ENCODE results near the gene ANAPC13. TPM values are rescaled to one million over a fixed set of nuclear protein-coding genes. Genes with fewer than 3 reads are reported as not detected.

Gene ANAPC13
- total RNA-seq, 2 experiments from 2014 or later: 12.9 to 16.8 TPM

DNA sequence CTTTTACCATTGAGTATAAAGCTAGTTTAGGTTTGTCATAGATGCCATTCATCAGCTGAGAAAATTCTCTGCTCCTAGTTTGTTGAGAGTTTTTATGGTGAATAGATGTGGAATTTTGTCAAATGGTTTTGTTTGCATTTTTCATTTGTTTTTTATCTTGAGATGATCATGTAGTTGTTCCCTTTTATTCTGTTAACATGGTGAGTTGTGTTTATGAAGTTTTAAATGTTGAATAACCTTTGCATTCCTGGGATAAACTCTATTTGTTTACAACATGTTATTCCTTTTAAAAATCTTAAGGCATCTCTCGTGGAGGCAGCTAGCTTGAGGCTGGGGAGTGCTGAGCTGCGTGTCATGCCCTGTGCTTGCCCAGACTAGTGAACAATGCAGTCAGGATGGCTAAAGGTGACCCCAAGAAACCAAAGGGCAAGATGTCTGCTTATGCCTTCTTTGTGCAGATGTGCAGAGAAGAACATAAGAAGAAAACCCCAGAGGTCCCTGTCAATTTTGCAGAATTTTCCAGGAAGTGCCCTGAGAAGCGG is 48.5 kb downstream of the ANAPC13 start:
- ChIA-PET CTCF (interaction anchor here (1.8 kb wide), 1 partner anchor 224 kb away, joined by 4 read pairs; no protein-coding TSS in a partner anchor), POLR2A (no interaction called here)
- Mint-ChIP-seq H3K9me3 (no peaks in the 10 kb centered on the region), H3K4me1 (ENCODE audit: low read depth) (no peaks in the 10 kb centered on the region), H3K27me3 (peaks cover 20% of the 10 kb centered on the region), H3K36me3 (ENCODE audit: low read depth) (no peaks in the 10 kb centered on the region), H3K4me3 (no peak overlapping the region), H3K27ac (no peak overlapping the region)
- DNase-seq (no peak), ATAC-seq (ENCODE audit: poor library complexity) (no peak)
- H3K27ac ChIP-seq (ENCODE audit: low read depth in 1 of 2, low read length in 2 of 2): no peak overlapping the region
- TF ChIP-seq, protein P1, sequence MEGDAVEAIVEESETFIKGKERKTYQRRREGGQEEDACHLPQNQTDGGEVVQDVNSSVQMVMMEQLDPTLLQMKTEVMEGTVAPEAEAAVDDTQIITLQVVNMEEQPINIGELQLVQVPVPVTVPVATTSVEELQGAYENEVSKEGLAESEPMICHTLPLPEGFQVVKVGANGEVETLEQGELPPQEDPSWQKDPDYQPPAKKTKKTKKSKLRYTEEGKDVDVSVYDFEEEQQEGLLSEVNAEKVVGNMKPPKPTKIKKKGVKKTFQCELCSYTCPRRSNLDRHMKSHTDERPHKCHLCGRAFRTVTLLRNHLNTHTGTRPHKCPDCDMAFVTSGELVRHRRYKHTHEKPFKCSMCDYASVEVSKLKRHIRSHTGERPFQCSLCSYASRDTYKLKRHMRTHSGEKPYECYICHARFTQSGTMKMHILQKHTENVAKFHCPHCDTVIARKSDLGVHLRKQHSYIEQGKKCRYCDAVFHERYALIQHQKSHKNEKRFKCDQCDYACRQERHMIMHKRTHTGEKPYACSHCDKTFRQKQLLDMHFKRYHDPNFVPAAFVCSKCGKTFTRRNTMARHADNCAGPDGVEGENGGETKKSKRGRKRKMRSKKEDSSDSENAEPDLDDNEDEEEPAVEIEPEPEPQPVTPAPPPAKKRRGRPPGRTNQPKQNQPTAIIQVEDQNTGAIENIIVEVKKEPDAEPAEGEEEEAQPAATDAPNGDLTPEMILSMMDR (IDR thresholded peaks at IDR 0.05): no peak
- peaks cover 0 to 2% of the 10 kb centered on the region in 2 experiments for H3K27me3 ChIP-seq (ENCODE audit: control insufficient read depth in 1 of 2, insufficient read depth in 2 of 2, low read length in 2 of 2)
- intact Hi-C loops (cut with DNase I, micrococcal nuclease): no loop called here
- H3K9me3 ChIP-seq (ENCODE audit: control insufficient read depth in 1 of 2, insufficient read depth in 1 of 2, low read length in 2 of 2): no peaks in the 10 kb centered on the region
- no peaks in the 10 kb centered on the region for H3K36me3 ChIP-seq (ENCODE audit: insufficient read depth, low read length)
- no peak overlapping the region for H3K4me3 ChIP-seq (ENCODE audit: low read length)
- no peaks in the 10 kb centered on the region for H3K4me1 ChIP-seq (ENCODE audit: insufficient read depth, low read length)

DNA sequence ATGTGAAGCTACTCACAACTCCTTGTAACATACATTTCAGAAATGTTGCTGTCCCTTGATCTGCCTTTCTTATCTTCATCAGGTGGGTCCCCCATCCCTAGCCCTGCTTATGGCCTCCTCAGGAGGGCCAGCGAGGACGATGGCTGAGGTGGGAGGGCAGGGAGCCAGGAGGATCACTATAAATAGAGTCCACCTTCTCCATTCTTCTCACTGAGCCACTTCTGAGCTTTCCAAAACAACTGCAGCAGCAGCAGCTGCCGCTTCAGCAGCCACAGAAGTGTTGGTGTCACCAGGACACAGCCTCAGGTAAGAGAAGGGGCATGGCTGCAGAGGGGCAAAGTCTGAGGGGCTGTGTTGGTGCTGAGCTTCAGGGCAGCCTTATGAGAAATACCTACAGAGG is 53.5 kb downstream of the ANAPC13 start:
- H3K27me3 Mint-ChIP-seq: peaks cover 34% of the 10 kb centered on the region
- Histone ChIP-seq H3K9me3 (ENCODE audit: control insufficient read depth in 1 of 2, insufficient read depth in 1 of 2, low read length in 2 of 2) (no peaks in the 10 kb centered on the region), H3K4me1 (ENCODE audit: insufficient read depth, low read length) (no peaks in the 10 kb centered on the region), H3K27ac (ENCODE audit: low read depth in 1 of 2, low read length in 2 of 2) (no peak overlapping the region), H3K36me3 (ENCODE audit: insufficient read depth, low read length) (no peaks in the 10 kb centered on the region), H3K4me3 (ENCODE audit: low read length) (no peak overlapping the region), H3K27me3 (ENCODE audit: control insufficient read depth in 1 of 2, insufficient read depth in 2 of 2, low read length in 2 of 2) (peaks cover 2 to 10% of the 10 kb centered on the region in 2 experiments)
- H3K4me3 Mint-ChIP-seq: no peak overlapping the region
- POLR2A ChIA-PET: no interaction called here
- no peak overlapping the region for H3K27ac Mint-ChIP-seq
- no peaks in the 10 kb centered on the region for H3K9me3 Mint-ChIP-seq
- DNase-seq: no peak
- H3K36me3 Mint-ChIP-seq (ENCODE audit: low read depth): no peaks in the 10 kb centered on the region
- CTCF ChIA-PET: no interaction called here
- intact Hi-C loops (cut with DNase I, micrococcal nuclease): no loop called here
- TF ChIP-seq, protein P1 (IDR thresholded peaks at IDR 0.05): no peak
- no peak for ATAC-seq (ENCODE audit: poor library complexity)
- no peaks in the 10 kb centered on the region for H3K4me1 Mint-ChIP-seq (ENCODE audit: low read depth)

DNA sequence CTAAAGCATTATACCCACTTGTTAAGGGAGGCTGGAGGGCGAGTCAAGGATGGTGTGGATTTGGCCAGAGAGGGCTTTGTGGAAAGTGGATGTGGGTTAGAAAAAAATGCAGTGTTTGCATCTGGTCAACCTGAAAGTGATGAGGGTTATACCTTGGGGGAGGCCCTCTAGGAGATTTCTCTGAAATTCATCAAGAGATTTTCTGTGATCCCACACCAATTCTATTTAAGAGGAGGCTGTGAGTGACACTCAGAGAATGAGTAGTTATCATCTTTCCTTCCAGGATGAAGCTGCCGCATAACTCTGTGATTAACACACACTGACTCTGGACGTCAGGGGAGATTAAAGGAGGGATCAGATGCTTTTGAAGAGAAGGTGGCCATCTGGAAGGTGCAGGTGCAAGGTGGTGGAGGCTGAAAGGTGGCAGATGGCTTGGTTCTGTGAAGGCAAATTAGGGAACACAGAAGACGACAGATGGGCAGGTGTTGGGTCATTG is 54.8 kb downstream of the ANAPC13 start:
- Histone ChIP-seq H3K4me3 (ENCODE audit: low read length) (no peak overlapping the region), H3K27ac (ENCODE audit: low read depth in 1 of 2, low read length in 2 of 2) (no peak overlapping the region), H3K9me3 (ENCODE audit: control insufficient read depth in 1 of 2, insufficient read depth in 1 of 2, low read length in 2 of 2) (no peaks in the 10 kb centered on the region), H3K36me3 (ENCODE audit: insufficient read depth, low read length) (no peaks in the 10 kb centered on the region), H3K4me1 (ENCODE audit: insufficient read depth, low read length) (no peaks in the 10 kb centered on the region), H3K27me3 (ENCODE audit: control insufficient read depth in 1 of 2, insufficient read depth in 2 of 2, low read length in 2 of 2) (peaks cover 2 to 10% of the 10 kb centered on the region in 2 experiments)
- POLR2A ChIA-PET: no interaction called here
- H3K36me3 Mint-ChIP-seq (ENCODE audit: low read depth): no peaks in the 10 kb centered on the region
- ATAC-seq (ENCODE audit: poor library complexity): no peak
- H3K4me1 Mint-ChIP-seq (ENCODE audit: low read depth): no peaks in the 10 kb centered on the region
- H3K27ac Mint-ChIP-seq: no peak overlapping the region
- no peak overlapping the region for H3K4me3 Mint-ChIP-seq
- CTCF ChIA-PET: no interaction called here
- H3K27me3 Mint-ChIP-seq: peaks cover 35% of the 10 kb centered on the region
- H3K9me3 Mint-ChIP-seq: no peaks in the 10 kb centered on the region
- no peak for DNase-seq
- TF ChIP-seq, protein P1 (IDR thresholded peaks at IDR 0.05): no peak
- intact Hi-C loops (cut with DNase I, micrococcal nuclease): no loop called here

All from CD4-positive, alpha-beta T cell (primary cell).